B cell (primary cell): ENCODE measurements around the gene PAWR.

Source experiments
- EZH2 ChIP-seq: IDR thresholded peaks from 2 replicates; pipeline ENCODE4 v1.6.1; 2012; ENCODE audit warnings: borderline replicate concordance, low read depth, mild to moderate bottlenecking, moderate library complexity, low read length; ENCODE audit not compliant: insufficient read depth, poor library complexity, severe bottlenecking
- TF ChIP-seq, protein P1 (sequence below): fragments of 200-600 bp; IDR thresholded peaks from one replicate; pipeline ENCODE4 v1.8.0; 2022; ENCODE audit warnings: antibody characterized with exemption, mild to moderate bottlenecking

DNA sequence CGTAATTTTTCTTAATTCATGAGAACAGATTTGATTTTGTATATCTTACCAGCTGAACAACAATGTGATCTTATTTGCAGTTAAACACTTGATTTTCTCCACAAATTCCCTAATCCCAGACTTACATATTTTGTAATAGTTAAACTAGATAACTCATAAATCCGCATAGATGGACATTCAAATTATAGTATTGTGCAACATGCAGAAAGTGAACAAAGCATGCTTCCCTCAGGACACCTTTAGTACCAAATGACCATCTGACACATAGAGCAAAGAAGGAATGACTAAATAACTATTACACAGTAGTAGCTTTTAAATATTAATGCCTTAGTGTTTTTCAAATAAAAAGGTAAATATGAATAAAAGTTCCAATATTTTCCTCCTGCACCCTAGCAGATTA is 88.9 kb downstream of the PAWR start:
- TF ChIP-seq, protein P1, sequence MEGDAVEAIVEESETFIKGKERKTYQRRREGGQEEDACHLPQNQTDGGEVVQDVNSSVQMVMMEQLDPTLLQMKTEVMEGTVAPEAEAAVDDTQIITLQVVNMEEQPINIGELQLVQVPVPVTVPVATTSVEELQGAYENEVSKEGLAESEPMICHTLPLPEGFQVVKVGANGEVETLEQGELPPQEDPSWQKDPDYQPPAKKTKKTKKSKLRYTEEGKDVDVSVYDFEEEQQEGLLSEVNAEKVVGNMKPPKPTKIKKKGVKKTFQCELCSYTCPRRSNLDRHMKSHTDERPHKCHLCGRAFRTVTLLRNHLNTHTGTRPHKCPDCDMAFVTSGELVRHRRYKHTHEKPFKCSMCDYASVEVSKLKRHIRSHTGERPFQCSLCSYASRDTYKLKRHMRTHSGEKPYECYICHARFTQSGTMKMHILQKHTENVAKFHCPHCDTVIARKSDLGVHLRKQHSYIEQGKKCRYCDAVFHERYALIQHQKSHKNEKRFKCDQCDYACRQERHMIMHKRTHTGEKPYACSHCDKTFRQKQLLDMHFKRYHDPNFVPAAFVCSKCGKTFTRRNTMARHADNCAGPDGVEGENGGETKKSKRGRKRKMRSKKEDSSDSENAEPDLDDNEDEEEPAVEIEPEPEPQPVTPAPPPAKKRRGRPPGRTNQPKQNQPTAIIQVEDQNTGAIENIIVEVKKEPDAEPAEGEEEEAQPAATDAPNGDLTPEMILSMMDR: no peak
- TF ChIP-seq EZH2: no peak
